ENCODE results near the gene OR9Q2.
"Not testable (repeated sequence)": the region's sequence is repeated elsewhere in the genome, so short reads cannot be mapped to it uniquely, and the experiment has no call there.

The OR9Q2 gene

GRCh38 chr11:58192229-58192628, 3.4 kb downstream of the OR9Q2 start:
- TF ChIP-seq CTCF (IDR thresholded peaks at IDR 0.05) = no peak
- H3K27me3 ChIP-seq (ENCODE audit: control insufficient read depth, insufficient read depth, low read length) = no peaks in the 10 kb centered on the region
- H3K27ac ChIP-seq = no peak overlapping the region

GRCh38 chr11:58193391-58193790, 4.5 kb downstream of the OR9Q2 start:
- Histone ChIP-seq H2AFZ (no peak overlapping the region), H3K4me3 (ENCODE audit: low read depth, low read length) (no peak overlapping the region), H3K36me3 (ENCODE audit: control insufficient read depth, insufficient read depth, low read length) (no peaks in the 10 kb centered on the region), H3K79me2 (no peaks in the 10 kb centered on the region), H3K9ac (no peak overlapping the region), H3K27me3 (ENCODE audit: control insufficient read depth, insufficient read depth, low read length) (no peaks in the 10 kb centered on the region), H3K9me3 (ENCODE audit: control insufficient read depth, low read length) (no peaks in the 10 kb centered on the region), H3K27ac (no peak overlapping the region), H3K4me1 (no peaks in the 10 kb centered on the region), H3K4me2 (ENCODE audit: low read length) (no peak overlapping the region)
- no peak for TF ChIP-seq CTCF (IDR thresholded peaks at IDR 0.05)

More at GRCh38 chr11:58192229-58192628, 3.4 kb downstream of the OR9Q2 start:
- Histone ChIP-seq H3K79me2 (no peaks in the 10 kb centered on the region), H2AFZ (no peak overlapping the region), H3K4me2 (ENCODE audit: low read length) (no peak overlapping the region), H3K4me3 (ENCODE audit: low read depth, low read length) (no peak overlapping the region), H3K4me1 (no peaks in the 10 kb centered on the region), H3K9me3 (ENCODE audit: control insufficient read depth, low read length) (no peaks in the 10 kb centered on the region), H3K9ac (no peak overlapping the region), H3K36me3 (ENCODE audit: control insufficient read depth, insufficient read depth, low read length) (no peaks in the 10 kb centered on the region)

GRCh38 chr11:58195939-58196338, 7.1 kb downstream of the OR9Q2 start:
- H3K79me2 ChIP-seq = no peaks in the 10 kb centered on the region
- H3K4me2 ChIP-seq (ENCODE audit: low read length) = no peak overlapping the region
- H3K9ac ChIP-seq = no peak overlapping the region
- H3K27me3 ChIP-seq (ENCODE audit: control insufficient read depth, insufficient read depth, low read length) = no peaks in the 10 kb centered on the region
- H3K4me3 ChIP-seq (ENCODE audit: low read depth, low read length) = no peak overlapping the region
- TF ChIP-seq CTCF (IDR thresholded peaks at IDR 0.05) = no peak
- H3K4me1 ChIP-seq = no peaks in the 10 kb centered on the region
- no peak overlapping the region for H3K27ac ChIP-seq
- H2AFZ ChIP-seq = no peak overlapping the region
- H3K9me3 ChIP-seq (ENCODE audit: control insufficient read depth, low read length) = no peaks in the 10 kb centered on the region
- no peaks in the 10 kb centered on the region for H3K36me3 ChIP-seq (ENCODE audit: control insufficient read depth, insufficient read depth, low read length)

- Histone ChIP-seq H3K4me2 (ENCODE audit: low read length) (no peak overlapping the region), H2AFZ (no peak overlapping the region), H3K27ac (no peak overlapping the region), H3K79me2 (no peaks in the 10 kb centered on the region), H3K9ac (no peak overlapping the region), H3K4me3 (ENCODE audit: low read depth, low read length) (no peak overlapping the region), H3K27me3 (ENCODE audit: control insufficient read depth, insufficient read depth, low read length) (no peaks in the 10 kb centered on the region), H3K9me3 (ENCODE audit: control insufficient read depth, low read length) (no peaks in the 10 kb centered on the region), H3K36me3 (ENCODE audit: control insufficient read depth, insufficient read depth, low read length) (no peaks in the 10 kb centered on the region), H3K4me1 (no peaks in the 10 kb centered on the region)
- TF ChIP-seq CTCF (IDR thresholded peaks at IDR 0.05) = no peak
Observed at GRCh38 chr11:58199271-58199670, 10.4 kb downstream of the OR9Q2 start.

- no peak within 1 kb of the TSS for H3K9ac ChIP-seq
- no peaks in the 10 kb centered on the region for H3K9me3 ChIP-seq (ENCODE audit: control insufficient read depth, low read length)
- no peak within 1 kb of the TSS for H2AFZ ChIP-seq
- no peak within 1 kb of the TSS for H3K4me2 ChIP-seq (ENCODE audit: low read length)
- no peaks in the 10 kb centered on the region for H3K36me3 ChIP-seq (ENCODE audit: control insufficient read depth, insufficient read depth, low read length)
- no peaks in the 10 kb centered on the region for H3K79me2 ChIP-seq
- no peaks in the 10 kb centered on the region for H3K27me3 ChIP-seq (ENCODE audit: control insufficient read depth, insufficient read depth, low read length)
- no peak for TF ChIP-seq CTCF (IDR thresholded peaks at IDR 0.05)
- H3K4me1 ChIP-seq = no peaks in the 10 kb centered on the region
- H3K4me3 ChIP-seq (ENCODE audit: low read depth, low read length) = no peak within 1 kb of the TSS
- H3K27ac ChIP-seq = no peak within 1 kb of the TSS
Observed at GRCh38 chr11:58204042-58204441, 15.2 kb downstream of the OR9Q2 start, which contains the start of gene OR1S2. Gene OR1S2, minus strand, starts transcription at chr11:58204142. Its CDS starts 0 bp downstream, at chr11:58204142.

- not testable (repeated sequence) for H3K79me2 ChIP-seq; H3K4me1 ChIP-seq; H2AFZ ChIP-seq; H3K9me3 ChIP-seq (ENCODE audit: control insufficient read depth, low read length); H3K36me3 ChIP-seq (ENCODE audit: control insufficient read depth, insufficient read depth, low read length); H3K4me2 ChIP-seq (ENCODE audit: low read length); H3K4me3 ChIP-seq (ENCODE audit: low read depth, low read length); H3K9ac ChIP-seq; H3K27ac ChIP-seq; H3K27me3 ChIP-seq (ENCODE audit: control insufficient read depth, insufficient read depth, low read length)
Observed at GRCh38 chr11:58212420-58212819, 23.6 kb downstream of the OR9Q2 start, which contains the start of gene OR1S1. Gene OR1S1, plus strand, starts transcription at chr11:58212720.

All from parathyroid adenoma (tissue), 2 donors.